ENCODE measurements around the gene CTXND2.

CTXND2 gene

GRCh38 chr1:150905301-150905700 lies 18.4 kb downstream of the CTXND2 start:
- TF ChIP-seq CTBP1 (IDR thresholded peaks at IDR 0.05; ENCODE audit: borderline replicate concordance) (no peak), ZNF384 (IDR thresholded peaks at IDR 0.05) (no peak), NFRKB (IDR thresholded peaks at IDR 0.05) (no peak), SP1 (IDR thresholded peaks at IDR 0.05) (no peak)
- DNase-seq (ENCODE audit: extremely low spot score) = no peak
- ChIA-PET POLR2A (no interaction called here), CTCF (no interaction called here)

- ChIA-PET CTCF (no interaction called here), POLR2A (no interaction called here)
- DNase-seq (ENCODE audit: extremely low spot score) = no peak
- no peak for TF ChIP-seq LEF1 (IDR thresholded peaks at IDR 0.05; ENCODE audit: borderline replicate concordance)
Observed at GRCh38 chr1:150906329-150906728, 19.4 kb downstream of the CTXND2 start.

GRCh38 chr1:150906813-150907212 lies 19.9 kb downstream of the CTXND2 start:
- POLR2A ChIA-PET = interaction anchor here (0.6 kb wide), 1 partner anchor 16 kb away, joined by 3 read pairs; no protein-coding TSS in a partner anchor
- no peak for DNase-seq (ENCODE audit: extremely low spot score)
- CTCF ChIA-PET = interaction anchor here (0.7 kb wide), 1 partner anchor 22 kb away, joined by 3 read pairs; no protein-coding TSS in a partner anchor
- TF ChIP-seq LEF1 (IDR thresholded peaks at IDR 0.05; ENCODE audit: borderline replicate concordance) = no peak
- TF ChIP-seq CTBP1 (IDR thresholded peaks at IDR 0.05; ENCODE audit: borderline replicate concordance) = no peak
- TF ChIP-seq ELF4 (IDR thresholded peaks at IDR 0.05) = no peak
- no peak for TF ChIP-seq L3MBTL2 (conservative IDR thresholded peaks at IDR 0.05)
- no peak for TF ChIP-seq HDGF (IDR thresholded peaks at IDR 0.05; ENCODE audit: borderline replicate concordance)
- TF ChIP-seq SP1 (IDR thresholded peaks at IDR 0.05) = no peak
- TF ChIP-seq SUZ12 (IDR thresholded peaks at IDR 0.05) = no peak
- no peak for TF ChIP-seq TARDBP (IDR thresholded peaks at IDR 0.05)

- ChIA-PET CTCF (no interaction called here), POLR2A (no interaction called here)
- DNase-seq (ENCODE audit: extremely low spot score) = no peak
- TF ChIP-seq BHLHE40 (IDR thresholded peaks at IDR 0.05; ENCODE audit: borderline replicate concordance) (no peak), FOXM1 (IDR thresholded peaks at IDR 0.05; ENCODE audit: borderline replicate concordance) (no peak), FOXK2 (IDR thresholded peaks at IDR 0.05) (no peak)
Observed at GRCh38 chr1:150909585-150910180, 22.7 kb downstream of the CTXND2 start.

- ChIA-PET CTCF (interaction anchor here (1.5 kb wide), 1 partner anchor 9 kb away, joined by 4 read pairs; no protein-coding TSS in a partner anchor), POLR2A (interaction anchor here (1.2 kb wide), 1 partner anchor 13 kb away, joined by 3 read pairs; no protein-coding TSS in a partner anchor)
- no peak for DNase-seq (ENCODE audit: extremely low spot score)
- no peak for TF ChIP-seq PKNOX1 (IDR thresholded peaks at IDR 0.05)
- no peak for TF ChIP-seq ZNF384 (IDR thresholded peaks at IDR 0.05)
- TF ChIP-seq LEF1 (IDR thresholded peaks at IDR 0.05; ENCODE audit: borderline replicate concordance) = no peak
- no peak for TF ChIP-seq NFRKB (IDR thresholded peaks at IDR 0.05)
Observed at GRCh38 chr1:150912623-150913022, 25.7 kb downstream of the CTXND2 start.

- DNase-seq (ENCODE audit: extremely low spot score) = no peak
- no peak for TF ChIP-seq SP1 (IDR thresholded peaks at IDR 0.05)
- ChIA-PET CTCF (interaction anchor here (1.0 kb wide), 1 partner anchor 104 kb away, joined by 4 read pairs; no protein-coding TSS in a partner anchor), POLR2A (no interaction called here)
Observed at GRCh38 chr1:150917387-150917786, 30.5 kb downstream of the CTXND2 start.

- no peak for TF ChIP-seq TARDBP (IDR thresholded peaks at IDR 0.05)
- TF ChIP-seq FOXK2 (IDR thresholded peaks at IDR 0.05) = no peak
- TF ChIP-seq SUZ12 (IDR thresholded peaks at IDR 0.05) = no peak
- no peak for TF ChIP-seq CTBP1 (IDR thresholded peaks at IDR 0.05; ENCODE audit: borderline replicate concordance)
- no peak for TF ChIP-seq PKNOX1 (IDR thresholded peaks at IDR 0.05)
- TF ChIP-seq ZNF384 (IDR thresholded peaks at IDR 0.05) = no peak
- no peak for TF ChIP-seq FOXM1 (IDR thresholded peaks at IDR 0.05; ENCODE audit: borderline replicate concordance)
- no peak for TF ChIP-seq SP1 (IDR thresholded peaks at IDR 0.05)
- no peak for TF ChIP-seq FOXA1 (IDR thresholded peaks at IDR 0.05)
- no peak for TF ChIP-seq L3MBTL2 (conservative IDR thresholded peaks at IDR 0.05)
- no peak for TF ChIP-seq NFRKB (IDR thresholded peaks at IDR 0.05)
- no peak for TF ChIP-seq LEF1 (IDR thresholded peaks at IDR 0.05; ENCODE audit: borderline replicate concordance)
- peak; percentile 71 for DNase-seq (ENCODE audit: extremely low spot score)
- POLR2A ChIA-PET = interaction anchor here (0.6 to 1.4 kb wide), 4 partner anchors 15 to 293 kb away, joined by 3 to 4 read pairs (median 4); partner anchors contain the start of genes ARNT, CERS2 and ENSA
- CTCF ChIA-PET = interaction anchor here (0.5 to 1.9 kb wide), 7 partner anchors 8 to 125 kb away, joined by 3 to 5 read pairs (median 4); no protein-coding TSS in a partner anchor
Observed at GRCh38 chr1:150922519-150922975, 35.6 kb downstream of the CTXND2 start.

GRCh38 chr1:150925080-150925479 lies 38.1 kb downstream of the CTXND2 start:
- POLR2A ChIA-PET = interaction anchor here (1.0 to 1.6 kb wide), 4 partner anchors 13 to 296 kb away, joined by 3 to 4 read pairs (median 3); partner anchors contain the start of gene ENSA
- TF ChIP-seq NFRKB (IDR thresholded peaks at IDR 0.05) (no peak), CTBP1 (IDR thresholded peaks at IDR 0.05; ENCODE audit: borderline replicate concordance) (no peak), PKNOX1 (IDR thresholded peaks at IDR 0.05) (no peak), ZNF384 (IDR thresholded peaks at IDR 0.05) (no peak), LEF1 (IDR thresholded peaks at IDR 0.05; ENCODE audit: borderline replicate concordance) (no peak), BHLHE40 (IDR thresholded peaks at IDR 0.05; ENCODE audit: borderline replicate concordance) (no peak), TARDBP (IDR thresholded peaks at IDR 0.05) (no peak), SP1 (IDR thresholded peaks at IDR 0.05) (no peak), L3MBTL2 (conservative IDR thresholded peaks at IDR 0.05) (no peak), ELF4 (IDR thresholded peaks at IDR 0.05) (no peak), HDGF (IDR thresholded peaks at IDR 0.05; ENCODE audit: borderline replicate concordance) (no peak)
- CTCF ChIA-PET = interaction anchor here (0.7 kb wide), 1 partner anchor 251 kb away, joined by 5 read pairs; the partner anchor contains the start of gene TMOD4
- DNase-seq (ENCODE audit: extremely low spot score) = no peak
